ENCODE results near the gene INPP5D. TPM values are rescaled to one million over a fixed set of nuclear protein-coding genes. Genes with fewer than 3 reads are reported as not detected.
"Not testable (repeated sequence)": the region's sequence is repeated elsewhere in the genome, so short reads cannot be mapped to it uniquely, and the experiment has no call there.

Gene INPP5D
- total RNA-seq, 1 donor = under 0.01 TPM

DNA sequence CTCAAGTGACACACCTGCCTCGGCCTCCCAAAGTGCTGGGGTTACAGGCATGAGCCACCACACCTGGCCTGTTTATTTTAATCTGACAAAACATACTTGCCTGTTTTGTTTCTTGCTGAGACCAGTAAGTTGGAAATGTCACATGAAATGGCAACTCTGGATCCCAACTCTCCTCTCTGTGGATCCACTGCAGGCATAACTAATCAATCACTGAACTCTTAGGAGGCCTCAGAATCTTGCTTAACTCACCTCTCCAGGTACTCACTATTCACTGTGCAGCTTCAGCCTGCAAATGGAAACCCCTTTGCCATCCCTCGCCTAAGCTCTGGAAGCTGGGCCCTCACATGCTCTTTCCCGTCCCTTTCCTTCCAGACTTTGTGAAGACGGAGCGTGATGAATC, 134.9 kb downstream of the INPP5D start:
- H3K27me3 ChIP-seq (ENCODE audit: insufficient read depth, low read length) = peaks cover 5% of the 10 kb centered on the region
- no peak overlapping the region for H3K4me3 ChIP-seq (ENCODE audit: insufficient read depth, low read length)
- H3K27ac ChIP-seq (ENCODE audit: low read depth, low read length) = no peak overlapping the region
- TF ChIP-seq, protein P1, sequence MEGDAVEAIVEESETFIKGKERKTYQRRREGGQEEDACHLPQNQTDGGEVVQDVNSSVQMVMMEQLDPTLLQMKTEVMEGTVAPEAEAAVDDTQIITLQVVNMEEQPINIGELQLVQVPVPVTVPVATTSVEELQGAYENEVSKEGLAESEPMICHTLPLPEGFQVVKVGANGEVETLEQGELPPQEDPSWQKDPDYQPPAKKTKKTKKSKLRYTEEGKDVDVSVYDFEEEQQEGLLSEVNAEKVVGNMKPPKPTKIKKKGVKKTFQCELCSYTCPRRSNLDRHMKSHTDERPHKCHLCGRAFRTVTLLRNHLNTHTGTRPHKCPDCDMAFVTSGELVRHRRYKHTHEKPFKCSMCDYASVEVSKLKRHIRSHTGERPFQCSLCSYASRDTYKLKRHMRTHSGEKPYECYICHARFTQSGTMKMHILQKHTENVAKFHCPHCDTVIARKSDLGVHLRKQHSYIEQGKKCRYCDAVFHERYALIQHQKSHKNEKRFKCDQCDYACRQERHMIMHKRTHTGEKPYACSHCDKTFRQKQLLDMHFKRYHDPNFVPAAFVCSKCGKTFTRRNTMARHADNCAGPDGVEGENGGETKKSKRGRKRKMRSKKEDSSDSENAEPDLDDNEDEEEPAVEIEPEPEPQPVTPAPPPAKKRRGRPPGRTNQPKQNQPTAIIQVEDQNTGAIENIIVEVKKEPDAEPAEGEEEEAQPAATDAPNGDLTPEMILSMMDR (IDR thresholded peaks at IDR 0.05; ENCODE audit: extremely low read depth, low read depth, low read length) = no peak
- H2AFZ ChIP-seq (ENCODE audit: low read length) = no peak overlapping the region
- DNase-seq (ENCODE audit: insufficient read length, low spot score, missing footprints) = no peak
- H3K36me3 ChIP-seq (ENCODE audit: insufficient read depth, low read length) = no peaks in the 10 kb centered on the region
- no peaks in the 10 kb centered on the region for H4K20me1 ChIP-seq (ENCODE audit: insufficient read depth, low read length)
- H3K4me2 ChIP-seq (ENCODE audit: insufficient read depth, low read length) = no peak overlapping the region
- H3K4me1 ChIP-seq (ENCODE audit: insufficient read depth, low read length) = no peaks in the 10 kb centered on the region
- no peaks in the 10 kb centered on the region for H3K9me3 ChIP-seq (ENCODE audit: low read depth, low read length)
- H3K79me2 ChIP-seq (ENCODE audit: insufficient read depth, low read length) = no peaks in the 10 kb centered on the region

DNA sequence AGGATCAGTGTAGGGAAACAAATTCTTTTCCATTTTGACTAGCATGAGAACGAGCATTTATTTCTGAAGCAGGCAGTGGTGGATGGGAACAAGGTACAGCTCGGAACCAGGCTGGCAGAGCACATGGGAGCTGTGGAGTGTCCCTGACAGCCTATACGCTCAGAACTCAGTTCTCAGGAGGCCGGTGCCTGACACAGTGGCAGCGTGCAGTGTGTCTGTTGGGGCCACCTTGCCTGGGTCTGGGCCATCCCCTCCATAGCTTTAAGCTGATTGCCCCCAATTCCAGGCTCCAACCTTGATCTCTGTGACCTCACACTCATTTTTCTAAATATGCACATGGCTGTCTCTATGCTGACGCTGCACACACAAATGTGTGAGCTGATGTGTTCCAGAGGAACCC, 136.9 kb downstream of the INPP5D start:
- peaks cover 6% of the 10 kb centered on the region for H3K27me3 ChIP-seq (ENCODE audit: insufficient read depth, low read length)
- no peaks in the 10 kb centered on the region for H3K36me3 ChIP-seq (ENCODE audit: insufficient read depth, low read length)
- no peak overlapping the region for H3K4me2 ChIP-seq (ENCODE audit: insufficient read depth, low read length)
- H3K9me3 ChIP-seq (ENCODE audit: low read depth, low read length) = no peaks in the 10 kb centered on the region
- no peak overlapping the region for H3K27ac ChIP-seq (ENCODE audit: low read depth, low read length)
- H3K4me3 ChIP-seq (ENCODE audit: insufficient read depth, low read length) = no peak overlapping the region
- H3K4me1 ChIP-seq (ENCODE audit: insufficient read depth, low read length) = no peaks in the 10 kb centered on the region
- H4K20me1 ChIP-seq (ENCODE audit: insufficient read depth, low read length) = no peaks in the 10 kb centered on the region
- no peak overlapping the region for H2AFZ ChIP-seq (ENCODE audit: low read length)
- no peak for DNase-seq (ENCODE audit: insufficient read length, low spot score, missing footprints)
- TF ChIP-seq, protein P1 (IDR thresholded peaks at IDR 0.05; ENCODE audit: extremely low read depth, low read depth, low read length) = no peak
- no peaks in the 10 kb centered on the region for H3K79me2 ChIP-seq (ENCODE audit: insufficient read depth, low read length)

DNA sequence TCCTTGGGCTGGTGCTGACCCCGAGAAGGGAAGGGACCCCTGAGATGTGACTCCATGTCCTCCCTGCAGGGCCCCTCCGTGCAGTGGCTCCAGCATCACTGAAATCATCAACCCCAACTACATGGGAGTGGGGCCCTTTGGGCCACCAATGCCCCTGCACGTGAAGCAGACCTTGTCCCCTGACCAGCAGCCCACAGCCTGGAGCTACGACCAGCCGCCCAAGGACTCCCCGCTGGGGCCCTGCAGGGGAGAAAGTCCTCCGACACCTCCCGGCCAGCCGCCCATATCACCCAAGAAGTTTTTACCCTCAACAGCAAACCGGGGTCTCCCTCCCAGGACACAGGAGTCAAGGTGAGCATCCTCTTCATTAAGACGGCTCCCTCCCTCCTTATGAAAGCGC, 137.9 kb downstream of the INPP5D start:
- H3K36me3 ChIP-seq (ENCODE audit: insufficient read depth, low read length) = no peaks in the 10 kb centered on the region
- no peak overlapping the region for H3K27ac ChIP-seq (ENCODE audit: low read depth, low read length)
- DNase-seq (ENCODE audit: insufficient read length, low spot score, missing footprints) = no peak
- no peak overlapping the region for H3K4me2 ChIP-seq (ENCODE audit: insufficient read depth, low read length)
- no peak overlapping the region for H2AFZ ChIP-seq (ENCODE audit: low read length)
- TF ChIP-seq, protein P1 (IDR thresholded peaks at IDR 0.05; ENCODE audit: extremely low read depth, low read depth, low read length) = no peak
- H3K4me3 ChIP-seq (ENCODE audit: insufficient read depth, low read length) = no peak overlapping the region
- H4K20me1 ChIP-seq (ENCODE audit: insufficient read depth, low read length) = no peaks in the 10 kb centered on the region
- H3K79me2 ChIP-seq (ENCODE audit: insufficient read depth, low read length) = no peaks in the 10 kb centered on the region
- peaks cover 4% of the 10 kb centered on the region for H3K9me3 ChIP-seq (ENCODE audit: low read depth, low read length)
- H3K4me1 ChIP-seq (ENCODE audit: insufficient read depth, low read length) = no peaks in the 10 kb centered on the region
- H3K27me3 ChIP-seq (ENCODE audit: insufficient read depth, low read length) = peaks cover 10% of the 10 kb centered on the region

DNA sequence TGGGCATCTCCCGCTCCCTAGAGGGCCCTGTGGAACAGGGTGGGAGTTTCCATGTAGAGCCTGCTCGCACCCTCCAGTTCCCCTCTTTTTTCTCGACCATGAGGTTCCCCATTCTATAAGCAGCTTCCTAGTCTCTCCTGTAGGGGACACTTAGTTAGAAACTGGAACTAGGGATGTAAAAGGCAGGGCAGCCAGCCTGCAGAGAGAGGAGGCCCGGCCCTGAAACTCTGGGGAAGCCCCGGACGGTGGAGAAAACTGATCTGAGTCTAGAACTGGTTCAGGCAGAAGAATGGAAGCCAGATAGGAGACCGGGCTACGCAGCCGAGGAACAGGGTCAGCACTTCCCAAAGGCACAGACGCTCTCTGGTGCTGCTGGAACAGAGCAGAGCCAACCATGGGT, 139.7 kb downstream of the INPP5D start:
- Histone ChIP-seq H3K4me1 (ENCODE audit: insufficient read depth, low read length) (no peaks in the 10 kb centered on the region), H3K9me3 (ENCODE audit: low read depth, low read length) (peaks cover 6% of the 10 kb centered on the region), H3K4me3 (ENCODE audit: insufficient read depth, low read length) (no peak overlapping the region), H3K79me2 (ENCODE audit: insufficient read depth, low read length) (no peaks in the 10 kb centered on the region), H3K4me2 (ENCODE audit: insufficient read depth, low read length) (no peak overlapping the region), H3K27me3 (ENCODE audit: insufficient read depth, low read length) (peaks cover 10% of the 10 kb centered on the region), H3K27ac (ENCODE audit: low read depth, low read length) (no peak overlapping the region), H4K20me1 (ENCODE audit: insufficient read depth, low read length) (no peaks in the 10 kb centered on the region), H3K36me3 (ENCODE audit: insufficient read depth, low read length) (no peaks in the 10 kb centered on the region), H2AFZ (ENCODE audit: low read length) (no peak overlapping the region)
- DNase-seq (ENCODE audit: insufficient read length, low spot score, missing footprints) = no peak
- TF ChIP-seq, protein P1 (IDR thresholded peaks at IDR 0.05; ENCODE audit: extremely low read depth, low read depth, low read length) = no peak

DNA sequence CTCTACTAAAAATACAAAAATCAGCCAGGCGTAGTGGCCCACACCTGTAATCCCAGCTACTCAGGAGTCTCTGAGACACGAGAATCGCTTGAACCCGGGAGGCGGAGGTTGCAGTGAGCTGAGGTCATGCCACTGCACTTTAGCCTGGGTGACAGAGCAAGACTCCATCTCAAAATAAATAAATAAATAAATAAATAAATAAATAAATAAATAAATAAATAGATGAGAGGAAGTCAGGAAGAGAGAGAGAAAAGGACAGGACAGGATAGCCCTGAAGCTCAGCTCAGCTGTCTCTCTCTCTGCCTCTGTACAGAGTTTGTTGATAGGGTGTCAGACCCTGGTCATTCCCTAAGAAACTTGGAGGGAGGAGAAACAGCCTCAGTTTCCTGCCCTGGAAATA, 140.6 kb downstream of the INPP5D start:
- H3K9me3 ChIP-seq (ENCODE audit: low read depth, low read length); H3K79me2 ChIP-seq (ENCODE audit: insufficient read depth, low read length); H3K36me3 ChIP-seq (ENCODE audit: insufficient read depth, low read length); H3K4me1 ChIP-seq (ENCODE audit: insufficient read depth, low read length); H4K20me1 ChIP-seq (ENCODE audit: insufficient read depth, low read length); H3K4me3 ChIP-seq (ENCODE audit: insufficient read depth, low read length); DNase-seq (ENCODE audit: insufficient read length, low spot score, missing footprints); H3K27ac ChIP-seq (ENCODE audit: low read depth, low read length); H2AFZ ChIP-seq (ENCODE audit: low read length); H3K4me2 ChIP-seq (ENCODE audit: insufficient read depth, low read length): not testable (repeated sequence)
- peaks cover 10% of the 10 kb centered on the region for H3K27me3 ChIP-seq (ENCODE audit: insufficient read depth, low read length)
